Stimulated activated CD8-positive, alpha-beta memory T cell treated with anti-CD3 and anti-CD28 coated beads, Interleukin-4, amount 100 ng/mL, for 24 hours (primary cell): ENCODE data around the gene SLC26A11.
"Not testable (repeated sequence)": the region's sequence is repeated elsewhere in the genome, so short reads cannot be mapped to it uniquely, and the experiment has no call there.

Experiments used
- DNase-seq: peaks from one replicate; pipeline ENCODE4 v3.0.0-alpha.2; 2020; ENCODE audit warnings: low read depth

SLC26A11 gene

DNA sequence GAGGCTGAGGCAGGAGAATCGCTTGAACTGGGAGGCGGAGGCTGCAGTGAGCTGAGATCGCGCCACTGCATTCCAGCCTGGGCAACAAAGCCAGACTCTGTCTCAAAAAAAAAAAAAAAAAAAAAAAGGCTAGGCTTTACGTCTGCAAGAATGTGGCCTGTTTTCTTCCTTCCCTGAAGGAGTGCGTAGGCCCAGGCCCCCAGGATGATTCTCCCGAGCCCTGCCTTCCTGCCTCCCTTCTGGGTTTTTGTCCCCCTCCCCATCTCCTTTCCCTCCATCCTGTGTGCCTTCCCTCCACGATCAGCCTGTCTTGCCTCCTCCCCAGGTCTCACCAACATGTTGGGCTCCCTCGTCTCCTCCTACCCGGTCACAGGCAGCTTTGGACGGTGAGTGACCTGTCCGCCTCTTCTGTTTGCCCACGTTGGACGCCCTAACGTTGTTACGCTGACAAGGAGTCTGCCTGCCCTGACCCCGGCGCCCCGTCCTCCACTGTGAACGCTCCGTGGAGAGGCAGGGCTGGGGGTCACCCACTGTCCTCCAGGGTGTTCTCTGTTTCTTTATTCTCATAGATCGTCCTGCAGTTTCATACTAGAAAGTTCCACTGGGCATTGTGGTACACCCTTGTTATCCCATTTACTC is 24.8 kb downstream of the SLC26A11 start:
- DNase-seq = no peak

GRCh38 chr17:80245566-80246265 is 25.5 kb downstream of the SLC26A11 start:
- DNase-seq = no peak

- DNase-seq = no peak
Measured at GRCh38 chr17:80246266-80246681, 26.0 kb downstream of the SLC26A11 start.

DNA sequence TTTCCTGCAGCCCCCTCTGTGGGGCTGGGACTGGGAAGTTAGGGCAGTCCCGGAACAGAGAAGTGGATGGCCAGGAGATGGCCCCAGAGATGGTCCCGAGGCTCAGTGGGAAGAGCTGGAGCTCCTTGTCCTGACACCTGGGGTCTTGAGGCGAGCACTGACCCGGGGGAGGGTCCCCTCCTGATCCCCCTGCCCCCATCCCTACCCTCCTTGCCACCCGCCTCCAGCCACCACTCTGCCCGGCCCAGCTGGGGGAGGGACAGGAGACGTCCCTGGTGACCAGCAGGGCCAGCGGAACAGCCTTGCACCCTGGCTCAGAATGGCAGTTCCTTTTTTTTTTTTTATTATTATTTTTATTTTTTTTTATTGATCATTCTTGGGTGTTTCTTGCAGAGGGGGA is 26.5 kb downstream of the SLC26A11 start:
- no peak for DNase-seq

DNA sequence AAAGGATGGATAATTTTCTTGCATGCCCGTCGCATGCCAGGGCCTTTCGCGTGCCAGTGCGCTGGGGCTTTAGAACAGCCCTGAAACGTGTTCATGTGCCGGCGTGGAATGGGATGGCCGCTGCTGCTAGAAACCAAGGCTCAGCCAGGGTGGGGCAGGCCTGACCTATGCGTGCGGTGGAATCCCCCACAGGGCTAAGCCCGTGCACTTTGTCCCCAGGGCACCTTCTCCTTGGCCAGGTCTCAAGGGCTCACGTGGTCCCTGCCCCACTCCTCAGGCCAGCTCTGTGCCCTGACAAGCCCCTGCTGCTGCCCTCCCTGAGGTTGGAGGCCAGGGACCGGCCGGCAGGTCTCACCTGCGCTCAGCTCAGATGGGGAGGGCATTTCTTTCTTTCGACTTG is 27.3 kb downstream of the SLC26A11 start:
- no peak for DNase-seq

GRCh38 chr17:80248001-80248893 is 28.0 kb downstream of the SLC26A11 start:
- no peak for DNase-seq

DNA sequence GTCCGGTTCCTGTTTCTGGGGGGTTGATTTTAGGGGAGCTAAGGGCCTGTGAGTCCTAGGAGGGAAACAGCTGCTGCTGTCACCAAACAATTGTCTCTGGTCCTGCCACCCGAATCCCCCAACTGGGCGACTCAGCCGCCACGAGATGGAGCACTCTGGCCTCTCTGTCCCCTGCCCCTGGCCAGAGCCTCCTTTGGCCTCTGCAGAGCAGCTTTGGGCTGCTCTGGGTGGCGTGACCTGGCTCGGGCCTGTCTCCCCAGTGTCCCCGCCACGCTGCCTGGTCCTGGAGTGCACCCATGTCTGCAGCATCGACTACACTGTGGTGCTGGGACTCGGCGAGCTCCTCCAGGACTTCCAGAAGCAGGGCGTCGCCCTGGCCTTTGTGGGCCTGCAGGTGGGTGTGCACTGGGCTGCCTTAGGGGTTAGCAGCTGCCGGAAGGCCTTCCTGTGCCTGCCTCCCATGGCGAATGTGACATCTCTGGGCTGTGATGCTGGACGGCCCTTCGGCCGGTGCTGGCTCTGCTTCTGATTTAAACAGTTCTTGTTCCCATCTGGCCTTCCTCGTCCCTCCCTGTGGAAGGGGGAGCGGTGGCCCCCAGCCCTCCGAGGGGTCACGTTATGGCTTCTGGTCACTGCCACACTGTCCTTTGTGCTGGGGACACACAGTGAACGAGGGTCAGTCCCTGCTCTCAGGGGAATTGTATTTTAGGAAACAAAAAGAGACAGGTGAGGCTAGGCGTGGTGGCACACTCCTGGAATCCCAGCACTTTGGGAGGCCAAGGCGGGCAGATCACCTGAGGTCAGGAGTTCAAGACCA is 28.9 kb downstream of the SLC26A11 start:
- no peak for DNase-seq

GRCh38 chr17:80251966-80252365 is 31.7 kb downstream of the SLC26A11 start:
- no peak for DNase-seq

- DNase-seq = peak; percentile 83
Measured at GRCh38 chr17:80252871-80253270, 32.6 kb downstream of the SLC26A11 start.

GRCh38 chr17:80253631-80254395 is 33.6 kb downstream of the SLC26A11 start:
- no peak for DNase-seq

- DNase-seq = no peak
Measured at GRCh38 chr17:80254396-80255251, 34.4 kb downstream of the SLC26A11 start.

DNA sequence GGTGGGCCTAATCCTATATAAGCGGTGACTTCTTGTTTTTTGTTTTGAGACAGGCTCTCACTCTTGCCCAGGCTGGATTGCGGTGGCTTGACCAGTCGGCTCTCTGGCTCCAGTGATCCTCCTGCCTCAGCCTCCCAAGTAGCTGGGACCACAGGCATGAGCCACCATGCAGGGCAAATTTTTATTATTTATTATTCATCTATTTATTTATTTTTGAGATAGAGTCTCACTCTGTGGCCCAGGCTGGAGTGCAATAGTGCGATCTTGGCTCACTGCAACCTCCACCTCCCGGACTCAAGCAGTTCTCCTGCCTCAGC is 35.8 kb downstream of the SLC26A11 start:
- no peak for DNase-seq

- DNase-seq = no peak
Measured at GRCh38 chr17:80257716-80258213, 37.5 kb downstream of the SLC26A11 start.

- not testable (repeated sequence) for DNase-seq
Measured at GRCh38 chr17:80258296-80258695, 38.1 kb downstream of the SLC26A11 start.

DNA sequence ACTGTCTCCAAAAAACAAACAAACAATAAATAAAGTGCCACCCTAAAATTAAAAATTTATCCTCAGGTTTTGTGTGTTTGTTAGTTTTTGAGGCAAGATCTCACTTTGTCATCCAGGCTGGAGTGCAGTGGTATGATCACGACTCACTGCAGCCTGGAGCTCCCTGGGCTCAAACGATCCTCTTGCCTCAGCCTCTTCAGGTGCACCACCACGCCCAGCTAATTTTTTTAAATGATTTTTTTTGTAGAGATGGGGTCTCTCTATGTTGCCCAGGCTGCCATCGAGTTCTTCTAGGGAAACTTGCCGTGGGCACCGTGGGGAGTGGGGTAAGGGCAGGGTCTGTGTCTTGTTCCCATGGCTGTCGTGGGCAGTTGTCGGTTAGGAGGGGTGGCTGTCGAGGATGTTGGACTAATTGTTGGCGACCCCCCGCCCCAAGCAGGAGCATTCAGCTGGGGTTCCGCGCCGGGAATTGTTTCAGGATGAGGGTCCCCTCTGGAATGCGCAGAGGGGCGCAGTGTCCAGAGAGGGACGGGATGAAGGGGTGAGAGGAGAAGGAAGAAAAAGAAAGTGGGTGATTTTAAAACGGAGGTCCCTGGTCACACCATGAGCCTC is 39.3 kb downstream of the SLC26A11 start:
- DNase-seq = no peak

DNA sequence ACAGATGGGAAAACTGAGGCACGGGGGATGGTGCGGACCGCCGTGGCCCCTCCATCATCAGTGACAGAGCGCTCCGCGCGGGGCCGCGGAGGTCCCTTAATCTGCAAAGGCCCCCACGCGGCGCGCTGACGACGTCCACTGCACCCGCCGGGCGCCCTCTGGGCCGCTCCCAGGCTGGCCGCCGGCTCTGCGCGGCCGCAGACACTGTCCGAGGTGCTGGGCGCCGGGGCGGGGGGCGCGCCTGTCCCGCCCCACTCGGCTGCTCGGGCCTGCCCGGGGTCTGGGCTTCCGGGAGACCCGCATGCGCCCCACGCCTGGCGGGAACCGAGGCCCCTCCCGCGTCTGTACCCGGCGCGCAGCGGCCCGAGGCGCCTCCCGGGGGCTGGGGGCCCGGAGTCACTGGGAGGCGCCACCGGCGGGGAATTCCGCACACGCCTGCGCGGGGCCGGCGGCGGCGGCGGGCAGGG is 39.9 kb downstream of the SLC26A11 start:
- peak; percentile 72 for DNase-seq

GRCh38 chr17:80260791-80261158 is 40.5 kb downstream of the SLC26A11 start, which contains the start of gene RNF213:
Gene RNF213 (plus strand): TSS chr17:80260852. CDS start chr17:80263682, 2,830 bp downstream.
- no peak for DNase-seq

- DNase-seq = no peak
Measured at GRCh38 chr17:80261159-80261894, 41.1 kb downstream of the SLC26A11 start.

DNA sequence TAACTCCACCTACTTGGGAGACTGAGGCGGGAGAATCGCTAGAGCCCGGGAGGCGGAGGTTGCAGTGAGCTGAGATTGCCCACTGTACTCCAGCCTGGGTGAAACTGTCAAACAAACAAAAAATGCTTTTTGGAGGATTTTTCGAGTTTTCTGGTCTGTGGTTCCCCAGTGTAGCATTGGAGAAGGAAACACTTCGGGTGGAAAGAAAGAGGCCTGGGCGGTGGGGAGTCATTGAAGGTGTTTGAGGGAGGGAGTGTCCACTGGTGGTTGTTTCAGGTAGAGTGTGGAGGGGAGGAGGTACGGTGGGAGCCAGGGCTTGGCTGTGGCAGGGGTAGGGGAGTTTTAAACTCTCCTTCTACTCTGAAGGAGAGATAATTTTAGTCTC is 41.7 kb downstream of the SLC26A11 start:
- no peak for DNase-seq
